ENCODE measurements around the gene DUSP8.

Gene DUSP8

GRCh38 chr11:1565904-1566247 lies 6.2 kb downstream of the DUSP8 start:
- peak; percentile 42 for DNase-seq (ENCODE audit: low spot score)

- DNase-seq (ENCODE audit: low spot score) = peak; percentile 51
Measured at GRCh38 chr11:1565173-1565903, 6.7 kb downstream of the DUSP8 start.

GRCh38 chr11:1564535-1565172 lies 7.4 kb downstream of the DUSP8 start:
- peak; percentile 89 for DNase-seq (ENCODE audit: low spot score)

GRCh38 chr11:1563697-1564534 lies 8.2 kb downstream of the DUSP8 start:
- DNase-seq (ENCODE audit: low spot score) = peak; percentile 43

GRCh38 chr11:1563149-1563638 lies 8.9 kb downstream of the DUSP8 start:
- peak; percentile 43 for DNase-seq (ENCODE audit: low spot score)

- peak; percentile 43 for DNase-seq (ENCODE audit: low spot score)
Measured at GRCh38 chr11:1562469-1563148, 9.5 kb downstream of the DUSP8 start.

DNA sequence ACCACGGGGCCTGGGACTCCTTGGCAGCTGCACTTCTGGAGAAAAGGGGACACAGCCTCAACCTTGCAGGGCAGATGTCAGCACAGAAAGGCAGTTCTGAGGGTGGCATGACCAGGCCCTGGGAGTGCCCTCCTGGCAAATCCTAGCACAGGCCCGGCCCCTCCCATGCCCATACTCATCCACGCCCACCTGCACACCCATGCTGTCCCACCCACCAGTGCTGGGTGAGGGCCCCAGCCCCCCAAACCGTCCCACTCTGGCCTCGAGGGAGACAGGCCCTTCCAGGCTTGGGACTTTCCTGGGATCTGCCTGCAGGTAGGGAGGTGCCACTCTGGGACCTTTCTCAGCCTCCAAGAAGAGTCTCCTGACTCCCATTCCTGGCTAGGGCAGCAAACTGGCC lies 10.1 kb downstream of the DUSP8 start:
- DNase-seq (ENCODE audit: low spot score) = peak; percentile 32

GRCh38 chr11:1561266-1561665 lies 10.8 kb downstream of the DUSP8 start:
- DNase-seq (ENCODE audit: low spot score) = peak; percentile 37

DNA sequence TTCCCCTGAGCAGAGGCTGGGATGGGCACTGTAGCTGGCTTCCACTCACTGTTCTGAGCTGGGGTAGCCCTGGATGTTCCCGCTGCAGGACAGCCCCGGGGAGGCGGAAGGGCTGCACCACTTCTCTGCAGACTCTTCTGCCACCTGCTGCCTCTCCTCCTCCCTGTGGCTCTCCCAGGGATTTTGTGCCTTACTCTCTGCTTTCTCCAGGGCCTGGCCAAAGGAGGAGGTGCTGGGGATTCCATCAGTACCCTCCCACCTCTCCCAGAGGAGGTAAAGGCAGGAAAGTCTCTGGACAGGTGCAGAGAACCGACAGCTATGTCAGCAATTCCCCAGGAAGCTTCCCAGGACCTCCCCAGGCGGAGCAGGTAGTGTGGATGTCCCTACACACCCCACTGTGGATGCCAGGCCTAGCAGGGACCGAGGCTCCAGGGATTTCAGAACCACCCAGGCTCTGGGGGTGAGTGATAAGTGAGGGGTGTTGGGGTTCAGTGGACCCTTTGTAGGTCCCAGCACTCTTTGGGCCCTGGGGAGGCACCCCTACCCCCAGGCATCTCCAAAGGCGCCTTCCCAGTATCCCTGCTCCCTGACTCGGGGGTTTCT lies 11.3 kb downstream of the DUSP8 start:
- DNase-seq (ENCODE audit: low spot score) = no peak

- no peak for DNase-seq (ENCODE audit: low spot score)
Measured at GRCh38 chr11:1560002-1560648, 11.9 kb downstream of the DUSP8 start.

DNA sequence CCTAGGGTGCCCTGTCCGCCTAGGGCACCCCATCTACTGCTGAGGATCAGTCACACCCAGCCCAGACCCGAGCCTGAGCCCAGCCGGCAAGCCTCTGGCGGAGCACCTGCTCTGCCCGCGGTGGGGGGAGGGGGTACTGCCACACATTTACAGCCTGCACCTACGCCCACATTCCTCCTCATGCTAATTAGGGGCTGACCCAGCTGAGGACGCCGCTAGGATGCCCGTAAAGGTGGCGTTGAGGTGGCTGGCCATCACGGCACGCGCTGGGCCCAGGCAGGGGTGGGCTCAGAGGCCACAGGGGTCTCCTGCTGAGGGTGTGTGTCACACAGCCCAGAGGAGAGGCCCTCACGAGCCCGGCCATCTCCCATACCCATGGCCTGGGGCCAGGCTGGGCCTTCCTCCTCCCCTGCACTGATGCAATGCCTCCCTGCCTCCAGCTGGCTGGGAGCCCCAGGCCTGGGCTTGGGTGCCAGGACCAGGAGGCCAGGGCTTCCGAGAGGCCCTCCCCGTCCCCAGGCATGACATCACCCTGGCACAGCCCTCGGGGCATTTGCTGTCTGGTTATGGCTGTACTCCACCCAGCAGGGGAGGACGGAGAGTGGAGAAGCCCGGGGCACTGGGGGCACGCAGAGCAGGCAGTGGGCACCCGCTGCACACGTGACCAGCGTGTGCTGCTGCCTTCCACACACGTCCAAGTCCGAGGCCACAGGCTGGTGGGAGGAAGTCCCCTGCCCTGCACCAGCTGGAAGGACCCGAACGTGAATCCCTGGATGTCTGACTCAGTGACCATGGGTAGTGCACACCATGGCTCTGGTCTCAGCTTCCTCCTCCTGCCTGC lies 12.7 kb downstream of the DUSP8 start:
- DNase-seq (ENCODE audit: low spot score) = peak; percentile 52

- no peak for DNase-seq (ENCODE audit: low spot score)
Measured at GRCh38 chr11:1558775-1559110, 13.3 kb downstream of the DUSP8 start.

DNA sequence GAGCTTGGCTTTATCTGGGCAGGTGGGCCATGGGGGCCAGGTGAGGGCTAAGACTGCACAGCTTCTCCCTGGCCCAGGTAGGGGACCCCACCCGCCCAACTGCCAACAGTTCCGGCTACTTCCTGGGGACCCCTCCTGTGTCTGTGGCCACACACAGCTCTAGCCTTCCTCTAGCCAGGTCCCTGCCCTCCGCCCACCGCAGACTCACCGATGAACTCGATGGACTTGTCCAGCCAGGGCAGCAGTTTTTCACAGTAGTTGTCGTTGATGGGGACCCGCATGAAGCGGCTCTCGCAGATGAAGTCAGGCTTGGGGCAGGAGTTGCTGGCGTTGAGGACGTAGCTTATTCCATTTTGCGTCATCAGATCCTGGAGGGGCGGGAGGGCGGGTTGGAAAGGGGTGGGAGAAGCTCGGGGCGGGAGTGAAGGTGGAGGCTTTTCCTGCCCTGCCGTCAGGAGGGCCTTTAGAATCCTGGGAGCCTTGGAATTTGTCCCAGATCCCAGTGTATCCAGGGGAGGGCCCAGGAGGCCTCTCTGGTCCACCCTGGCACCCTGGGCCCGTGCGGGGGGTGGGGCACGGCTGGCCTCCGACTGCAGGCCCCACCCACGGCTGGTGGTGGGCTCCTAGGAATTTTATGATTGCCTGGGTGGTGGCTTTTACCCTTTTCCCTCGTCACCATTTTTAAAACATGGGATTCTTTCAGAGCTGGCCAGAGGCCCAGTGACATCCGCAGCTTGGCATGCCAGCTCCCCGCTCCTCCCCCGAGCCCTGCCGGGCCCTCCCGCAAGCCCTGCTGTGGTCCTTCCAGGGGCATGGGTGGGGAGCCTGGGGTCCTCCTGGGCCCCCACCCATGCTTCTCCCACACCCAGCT lies 13.9 kb downstream of the DUSP8 start:
- DNase-seq (ENCODE audit: low spot score) = no peak

DNA sequence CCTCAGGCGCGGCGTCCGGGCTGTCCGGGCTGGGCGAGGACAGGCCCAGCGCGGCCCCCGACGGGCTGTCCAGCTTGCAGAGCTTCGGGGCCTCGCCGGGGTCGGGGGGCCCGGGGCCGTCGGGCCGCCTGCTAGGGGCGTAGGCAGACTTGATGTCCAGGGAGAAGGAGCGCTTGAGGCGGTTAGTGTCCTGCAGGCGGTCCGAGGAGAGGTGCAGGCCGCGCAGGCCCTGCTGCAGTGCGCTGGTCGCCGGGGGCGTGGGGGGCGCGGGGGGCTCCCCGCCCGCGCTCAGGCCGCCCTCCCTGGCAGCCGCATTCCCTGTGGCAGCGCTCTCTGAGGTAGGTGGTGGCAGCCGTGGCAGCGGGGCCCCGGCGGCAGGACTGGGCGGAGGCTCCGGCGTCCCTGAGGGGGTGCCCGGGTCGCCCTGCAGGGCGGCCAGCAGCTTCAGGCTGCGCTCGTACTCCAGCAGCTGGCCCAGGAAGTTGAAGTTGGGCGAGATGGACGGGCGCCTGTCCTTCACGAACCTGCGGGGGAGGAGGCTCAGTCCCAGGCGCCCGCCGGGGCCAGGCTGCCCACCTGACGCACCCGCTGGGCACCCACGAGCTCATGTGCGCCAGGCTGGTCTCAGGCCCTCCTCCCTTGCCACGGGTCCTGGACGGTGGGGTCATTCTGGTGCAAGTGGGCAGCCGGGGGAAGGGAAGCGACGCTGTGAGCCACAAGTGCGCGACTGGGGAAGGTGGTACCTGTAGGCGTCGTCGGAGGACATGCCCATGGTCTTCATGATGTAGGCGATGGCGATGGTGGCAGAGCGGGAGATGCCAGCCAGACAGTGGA lies 14.8 kb downstream of the DUSP8 start:
- peak; percentile 48 for DNase-seq (ENCODE audit: low spot score)

DNA sequence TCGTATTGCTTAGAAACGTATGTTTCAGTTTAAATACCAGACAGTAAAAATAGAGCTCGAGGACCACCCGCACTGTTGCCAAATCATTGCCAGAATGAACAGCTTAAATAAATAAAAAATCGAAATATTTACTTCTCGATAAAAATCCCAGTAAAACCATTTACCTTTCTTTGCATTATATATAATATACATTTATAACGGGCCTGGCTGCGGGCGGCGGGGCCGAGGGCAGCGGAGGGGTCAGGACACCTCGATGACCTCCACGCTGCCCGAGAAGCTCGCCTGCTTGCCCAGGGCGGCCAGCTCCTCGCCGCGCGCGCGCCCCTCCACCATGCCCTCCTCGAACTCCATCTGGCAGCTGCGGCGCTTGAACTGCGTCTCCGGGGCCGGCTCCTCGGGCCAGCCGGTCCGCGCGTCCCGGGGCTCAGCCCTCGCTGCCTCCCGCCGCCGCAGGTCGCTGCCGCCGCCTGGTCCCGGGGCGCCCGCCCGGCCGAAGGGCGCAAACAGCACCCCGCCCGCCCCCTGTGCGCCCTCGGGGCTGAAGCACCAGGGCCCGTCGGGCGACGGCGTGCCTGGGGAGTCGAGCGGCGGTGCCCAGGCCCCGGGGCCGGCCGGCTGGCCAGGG lies 15.7 kb downstream of the DUSP8 start:
- peak; percentile 48 for DNase-seq (ENCODE audit: low spot score)

- DNase-seq (ENCODE audit: low spot score) = no peak
Measured at GRCh38 chr11:1555713-1556153, 16.3 kb downstream of the DUSP8 start.

- DNase-seq (ENCODE audit: low spot score) = peak; percentile 46
Measured at GRCh38 chr11:1554981-1555712, 16.9 kb downstream of the DUSP8 start.

All from ecto neural progenitor cell (in vitro differentiated cells).